GM08714 (cell line): ENCODE measurements around the gene NUPR2.
A peak's percentile ranks its signal among the peaks of the same experiment; 100 is the strongest.
"Not testable (repeated sequence)": the region's sequence is repeated elsewhere in the genome, so short reads cannot be mapped to it uniquely, and the experiment has no call there.

Source experiments
- H3K4me3 ChIP-seq: fragments of 200-500 bp; sonication (Bioruptor generic); 2 replicates; pipeline ENCODE4 v1.5.1; 2014; ENCODE audit warnings: mild to moderate bottlenecking, low read length, inconsistent platforms
- ZNF274 ChIP-seq: IDR thresholded peaks from 2 replicates; pipeline ENCODE4 v1.6.1; 2012; ENCODE audit warnings: mild to moderate bottlenecking, low read depth, low read length

NUPR2 gene, protein sequence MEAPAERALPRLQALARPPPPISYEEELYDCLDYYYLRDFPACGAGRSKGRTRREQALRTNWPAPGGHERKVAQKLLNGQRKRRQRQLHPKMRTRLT

DNA sequence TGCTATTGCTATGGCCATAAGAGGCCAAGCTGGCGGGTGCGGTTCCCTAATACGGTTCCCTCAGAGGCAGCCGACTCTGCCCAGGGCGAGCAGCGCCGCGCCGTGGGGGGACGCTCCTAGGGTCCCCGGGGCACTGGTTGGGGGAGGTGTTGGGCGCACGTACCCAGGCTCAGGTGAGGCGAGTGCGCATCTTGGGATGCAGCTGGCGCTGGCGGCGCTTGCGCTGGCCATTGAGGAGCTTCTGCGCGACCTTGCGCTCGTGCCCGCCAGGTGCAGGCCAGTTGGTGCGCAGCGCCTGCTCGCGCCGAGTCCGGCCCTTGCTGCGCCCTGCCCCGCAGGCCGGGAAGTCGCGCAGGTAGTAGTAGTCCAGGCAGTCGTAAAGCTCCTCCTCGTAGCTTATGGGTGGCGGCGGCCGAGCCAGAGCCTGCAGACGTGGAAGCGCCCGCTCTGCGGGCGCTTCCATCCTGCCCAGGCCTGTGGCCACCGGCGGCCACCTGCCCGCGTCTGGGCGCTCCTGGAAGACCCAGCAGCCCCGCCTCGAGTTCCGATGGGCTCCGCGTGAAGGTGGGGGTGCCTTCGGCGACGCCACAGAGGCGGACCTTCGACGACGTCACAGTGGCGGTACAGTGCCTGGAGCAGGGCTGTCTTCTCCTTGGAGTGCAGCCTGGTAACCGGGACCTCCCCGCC is at the start of gene NUPR2:
TSS of gene NUPR2 (minus strand) at position 566 of the 687 bp plus-strand sequence. CDS start at position 463, 103 bp downstream.
- no peak for TF ChIP-seq ZNF274
- H3K4me3 ChIP-seq: no peak within 1 kb of the TSS

DNA sequence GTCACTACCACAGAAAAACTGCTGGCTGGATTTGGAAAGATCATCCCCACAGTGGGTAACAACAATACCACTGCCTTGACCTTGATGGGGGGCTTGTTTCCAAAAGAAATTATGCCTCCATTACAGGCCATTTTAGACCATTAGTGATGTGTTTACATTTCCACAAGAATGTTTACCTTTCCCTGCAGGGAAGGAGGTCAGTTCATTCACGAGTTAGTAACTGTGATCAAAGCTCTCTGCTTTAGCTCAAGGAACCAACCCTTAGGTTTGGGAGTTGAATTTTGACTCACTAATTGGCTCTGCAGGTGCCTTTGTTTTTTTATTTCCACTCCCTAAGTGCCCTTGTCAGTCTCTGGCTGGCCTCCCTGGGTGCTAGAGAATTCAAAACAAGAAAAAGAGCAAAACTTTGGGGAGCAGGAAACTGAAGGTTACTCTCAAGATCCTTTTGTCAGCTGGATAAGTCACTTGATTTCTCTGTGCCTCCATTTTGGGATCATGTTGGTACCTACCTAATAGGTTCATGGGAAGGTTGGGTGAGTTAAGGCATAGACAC is 41.1 kb upstream of the NUPR2 start:
- TF ChIP-seq ZNF274: no peak

DNA sequence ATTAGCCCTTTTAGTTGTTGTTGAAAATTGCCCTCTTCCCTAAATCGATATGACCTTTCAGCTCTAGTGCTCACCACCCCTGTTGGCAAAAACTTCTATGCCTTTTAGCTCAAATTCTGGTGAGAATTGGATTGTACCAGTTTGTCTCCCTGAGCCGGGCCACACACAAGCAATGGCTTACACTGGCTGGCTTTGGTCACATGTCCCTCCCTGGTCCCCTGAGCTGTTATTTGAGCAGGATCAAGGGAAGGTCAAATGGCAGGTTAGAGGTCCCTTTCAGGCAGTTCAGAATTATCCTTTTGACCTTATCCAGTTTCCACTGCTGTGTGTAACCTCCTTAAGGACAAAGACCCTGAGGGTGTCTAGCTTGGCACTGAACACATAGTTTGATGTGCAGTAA is 14.8 kb upstream of the NUPR2 start:
- not testable (repeated sequence) for H3K4me3 ChIP-seq

More for the DNA sequence above, 41.1 kb upstream of the NUPR2 start:
- no peak overlapping the region for H3K4me3 ChIP-seq

DNA sequence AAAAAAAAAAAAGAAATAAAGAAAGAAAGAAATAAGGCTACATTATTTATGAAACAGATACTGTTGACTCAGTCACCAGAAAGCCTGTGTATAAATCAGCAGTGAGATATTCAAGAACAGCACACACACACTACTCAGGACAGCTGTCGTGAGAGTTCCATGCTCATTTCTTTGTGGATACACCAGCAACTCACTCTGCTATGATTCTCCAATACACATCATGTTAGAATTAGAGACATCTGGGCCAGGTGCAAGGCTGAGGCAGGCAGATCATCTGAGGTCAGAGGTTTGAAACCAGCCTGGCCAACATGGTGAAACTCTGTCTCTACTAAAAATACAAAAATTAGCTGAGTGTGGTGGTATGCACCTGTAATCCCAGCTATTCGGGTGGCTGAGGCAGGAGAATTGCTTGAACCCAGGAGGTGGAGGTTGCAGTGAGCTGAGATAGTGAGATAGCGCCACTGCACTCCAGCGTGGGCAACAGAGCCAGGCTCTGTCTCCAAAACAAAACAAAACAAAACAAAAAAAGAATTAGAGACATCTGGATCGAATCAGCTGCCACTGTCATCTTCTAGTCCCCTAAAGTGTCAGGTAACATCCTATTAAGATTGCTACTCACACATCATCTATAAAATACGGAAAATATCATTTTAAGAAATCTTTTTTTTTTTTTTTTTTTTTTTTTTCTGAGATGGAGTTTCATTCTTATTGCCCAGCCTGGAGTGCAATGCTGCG is 11.2 kb upstream of the NUPR2 start:
- H3K4me3 ChIP-seq: no peak overlapping the region
- TF ChIP-seq ZNF274: no peak

DNA sequence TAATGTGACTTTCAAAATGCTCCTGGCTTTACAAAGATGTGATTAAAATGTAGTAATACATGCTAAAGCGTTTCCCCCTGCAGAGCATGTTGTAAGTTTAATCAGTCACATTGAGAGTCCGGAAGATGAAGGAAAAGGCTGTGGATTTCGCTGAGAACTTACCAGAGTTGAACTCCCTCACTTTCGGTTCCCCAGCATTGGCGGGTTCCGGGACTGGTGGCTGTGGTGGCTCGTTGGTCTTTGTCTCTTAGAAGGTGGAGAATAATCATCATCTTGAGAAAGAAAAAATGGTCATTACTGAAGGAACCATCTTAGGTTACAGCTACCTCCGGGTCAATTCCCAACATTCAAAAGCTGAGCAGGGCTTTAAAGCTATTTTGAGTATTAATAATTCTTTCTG is 9.6 kb upstream of the NUPR2 start:
- H3K4me3 ChIP-seq: no peak overlapping the region
- no peak for TF ChIP-seq ZNF274

DNA sequence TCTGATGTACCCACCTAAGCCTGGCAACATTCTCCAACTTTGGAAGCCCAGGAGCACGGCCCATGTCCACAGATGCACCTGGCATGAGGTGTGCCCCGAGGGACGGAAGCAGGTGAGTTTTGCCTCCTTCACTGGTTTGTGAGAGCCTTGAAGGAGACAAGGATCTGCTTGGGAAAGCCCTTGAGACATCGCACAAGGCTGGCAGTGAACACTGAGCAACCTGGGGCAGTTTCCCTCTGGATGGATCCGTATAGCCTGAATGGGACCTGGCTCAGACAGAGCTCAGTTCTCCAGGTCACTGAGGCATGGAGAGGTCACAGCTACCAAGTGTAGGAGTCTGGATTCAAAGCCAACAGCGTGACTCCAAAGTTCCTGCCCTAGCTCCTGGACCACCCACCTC is 8.8 kb upstream of the NUPR2 start:
- TF ChIP-seq ZNF274: no peak
- H3K4me3 ChIP-seq: no peak overlapping the region

DNA sequence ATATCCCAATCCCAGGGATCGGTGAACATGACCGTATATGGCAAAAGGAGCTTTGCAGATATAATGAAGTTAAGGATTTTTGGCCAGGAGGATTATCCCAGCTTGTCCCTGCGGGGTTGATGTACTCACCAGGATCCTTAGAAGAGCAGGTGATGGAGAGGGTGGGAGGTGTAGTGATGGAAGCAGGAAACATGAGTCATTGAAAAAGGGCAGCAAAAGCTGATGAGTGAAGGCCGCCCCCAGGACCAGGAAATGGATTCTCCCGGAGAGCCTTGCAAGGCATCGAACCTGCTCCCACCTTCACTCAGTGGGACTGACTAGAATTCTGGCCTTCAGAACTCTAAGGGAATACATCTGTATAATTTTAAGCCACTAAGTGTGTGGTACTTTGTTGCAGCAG is 5.2 kb upstream of the NUPR2 start:
- no peak for TF ChIP-seq ZNF274
- no peak overlapping the region for H3K4me3 ChIP-seq

DNA sequence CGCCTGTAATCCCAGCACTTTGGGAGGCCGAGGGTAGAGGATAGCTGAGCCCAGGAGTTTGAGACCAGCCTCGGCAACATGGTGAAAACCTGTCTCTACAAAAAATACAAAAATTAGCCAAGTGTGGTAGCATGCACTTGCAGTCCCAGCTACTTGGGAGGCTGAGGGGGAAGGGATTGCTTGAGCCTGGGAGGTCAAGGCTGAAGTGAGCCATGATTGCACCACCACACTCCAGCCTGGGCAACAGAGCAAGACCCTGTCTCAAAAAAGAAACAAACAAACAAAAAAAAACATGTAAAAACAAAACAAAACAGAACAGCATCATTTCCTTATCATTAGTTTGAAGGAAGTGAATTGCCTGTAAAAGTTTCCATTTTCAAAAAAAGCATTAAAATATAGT is 4.0 kb downstream of the NUPR2 start:
- not testable (repeated sequence) for H3K4me3 ChIP-seq

DNA sequence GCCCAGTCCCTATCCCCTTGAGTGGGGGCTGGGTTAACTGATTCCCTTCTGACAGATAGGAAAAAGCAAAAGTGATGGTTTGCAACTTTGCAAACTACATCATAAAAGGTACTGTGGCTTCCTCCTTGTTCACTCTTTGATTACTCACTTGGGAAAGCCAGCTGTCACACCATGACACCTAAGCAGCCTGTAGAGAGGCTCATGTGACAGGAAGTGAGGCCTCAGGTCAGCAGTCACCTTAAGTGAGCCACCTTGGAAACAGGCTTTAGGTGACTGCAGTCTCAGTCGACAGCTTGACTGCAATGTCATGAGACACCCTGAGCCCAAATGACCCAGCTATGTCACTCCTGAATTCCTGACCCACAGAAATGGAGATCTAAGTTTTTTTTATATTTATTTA is 5.6 kb downstream of the NUPR2 start:
- no peak for TF ChIP-seq ZNF274
- no peak overlapping the region for H3K4me3 ChIP-seq

DNA sequence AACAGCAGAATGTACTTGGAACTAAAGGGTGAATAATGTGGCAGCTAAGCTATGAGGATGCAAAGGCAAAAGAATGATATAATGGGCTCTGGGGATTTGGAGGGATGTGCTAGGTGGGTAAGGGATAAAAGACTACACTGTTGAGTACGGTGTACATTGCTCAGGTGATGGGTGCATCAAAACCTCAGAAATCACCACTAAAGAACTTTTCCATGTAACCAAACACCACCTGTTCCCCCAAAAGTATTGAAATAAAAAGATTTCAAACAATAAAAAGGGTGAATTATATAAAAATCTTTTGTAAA is 8.3 kb downstream of the NUPR2 start:
- H3K4me3 ChIP-seq: no peak overlapping the region
- no peak for TF ChIP-seq ZNF274

DNA sequence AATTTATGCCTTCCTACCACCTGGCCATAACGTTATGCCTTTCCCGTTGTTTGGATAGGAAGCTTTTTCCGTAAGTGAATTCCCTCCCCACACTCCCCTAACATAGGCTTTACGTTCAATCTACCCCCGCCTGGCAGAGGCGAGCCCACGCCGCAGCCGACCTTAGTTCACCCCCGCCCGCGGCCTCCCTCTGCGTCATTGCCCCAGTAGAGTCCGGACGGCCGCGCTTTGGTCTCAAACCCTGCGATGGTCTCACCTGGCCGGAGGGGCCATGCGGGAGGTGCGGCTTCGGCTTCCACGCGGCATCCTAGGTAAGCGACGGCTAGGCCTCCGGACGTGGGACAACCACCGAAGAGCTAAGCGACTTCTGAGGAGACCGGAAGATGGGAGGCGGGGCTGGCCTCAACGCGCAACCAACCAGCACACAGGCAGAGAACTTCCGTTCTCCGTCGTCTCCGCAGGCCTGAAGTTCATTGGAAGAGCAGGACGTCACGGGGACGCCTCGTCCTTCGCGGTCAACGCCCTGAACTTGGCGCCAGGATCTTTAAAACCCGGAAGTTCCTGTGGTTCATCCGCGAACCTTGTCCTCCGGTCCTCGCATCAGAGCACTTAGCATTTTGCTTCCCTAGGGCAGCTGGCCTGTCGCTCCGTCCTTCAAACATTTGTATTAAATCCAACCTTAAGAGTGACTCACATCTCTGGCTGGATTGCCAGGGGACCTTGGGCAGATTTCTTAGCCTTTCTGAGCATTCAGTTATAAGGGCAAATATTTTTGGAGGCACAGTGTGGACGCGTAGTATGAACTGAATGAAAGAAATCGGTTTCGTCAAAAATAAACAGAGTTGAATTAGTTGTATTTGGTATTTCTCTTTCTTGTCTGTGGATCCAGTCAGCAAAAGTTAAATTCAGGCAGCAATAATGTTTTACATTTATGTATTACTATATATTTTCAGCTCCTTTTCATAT is 9.8 kb downstream of the NUPR2 start, which contains the start of gene CHCHD2:
TSS of gene CHCHD2 (minus strand) at position 369 of the 966 bp plus-strand sequence. CDS start at position 306, 63 bp downstream.
- TF ChIP-seq ZNF274: no peak
- peak within 1 kb of the TSS; percentile 97 for H3K4me3 ChIP-seq

DNA sequence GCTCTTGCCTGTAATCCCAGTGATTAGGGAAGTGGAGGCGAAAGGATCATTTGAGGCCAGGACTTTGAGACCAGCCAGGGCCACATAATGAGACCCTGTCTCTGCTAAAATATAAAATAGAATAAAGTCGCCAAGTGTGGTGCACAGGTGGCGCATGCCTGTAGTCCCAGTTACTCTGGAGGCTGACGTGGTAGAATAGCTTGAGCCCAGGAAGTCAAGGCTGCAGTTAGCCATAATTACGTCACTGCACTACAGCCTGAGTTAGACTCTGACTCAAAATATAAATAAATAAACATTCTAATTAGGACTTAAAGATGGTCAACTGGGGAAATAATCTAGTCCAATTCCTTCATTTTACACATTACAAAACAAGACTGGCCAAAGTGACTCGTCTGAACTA is 10.7 kb downstream of the NUPR2 start:
- peak overlapping the region; percentile 97 for H3K4me3 ChIP-seq
- TF ChIP-seq ZNF274: no peak

DNA sequence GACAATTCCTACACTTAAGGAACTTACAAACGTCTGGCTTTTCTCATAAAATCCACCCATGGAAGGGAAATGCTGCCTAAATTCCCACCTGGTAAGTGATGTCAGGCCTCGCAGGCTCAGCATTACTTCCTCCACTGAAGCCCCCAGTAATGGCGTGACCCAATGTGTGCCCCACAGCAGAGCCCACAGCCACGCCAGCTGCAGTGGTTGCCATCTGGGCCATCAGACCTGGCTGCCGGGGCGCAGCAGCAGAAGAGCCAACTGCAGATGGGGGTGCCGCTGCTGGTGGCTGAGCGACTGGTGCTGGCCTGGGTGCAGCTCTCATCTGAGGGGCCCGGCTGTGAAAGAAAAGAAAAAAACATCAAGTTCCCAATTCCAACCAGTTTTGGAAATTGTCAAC is 12.1 kb downstream of the NUPR2 start:
- not testable (repeated sequence) for H3K4me3 ChIP-seq

DNA sequence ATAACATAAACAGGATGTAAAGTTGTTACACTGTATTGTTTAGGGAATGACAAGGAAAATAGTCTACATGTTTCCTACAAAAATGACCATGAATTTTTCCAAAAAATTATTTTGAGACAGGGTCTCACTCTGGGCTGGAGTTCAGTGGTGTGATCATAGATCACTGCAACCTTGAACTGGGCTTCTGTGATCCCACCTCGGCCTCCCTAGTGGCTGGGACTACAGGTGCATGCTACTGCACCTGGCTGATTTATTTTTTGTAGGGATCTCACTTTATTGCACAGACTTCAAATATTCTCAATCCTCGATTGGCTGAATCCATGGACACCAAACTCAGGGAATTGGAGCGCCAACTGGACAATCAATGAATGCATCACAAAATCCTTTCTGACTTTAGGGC is 16.6 kb downstream of the NUPR2 start:
- no peak overlapping the region for H3K4me3 ChIP-seq
- TF ChIP-seq ZNF274: no peak

DNA sequence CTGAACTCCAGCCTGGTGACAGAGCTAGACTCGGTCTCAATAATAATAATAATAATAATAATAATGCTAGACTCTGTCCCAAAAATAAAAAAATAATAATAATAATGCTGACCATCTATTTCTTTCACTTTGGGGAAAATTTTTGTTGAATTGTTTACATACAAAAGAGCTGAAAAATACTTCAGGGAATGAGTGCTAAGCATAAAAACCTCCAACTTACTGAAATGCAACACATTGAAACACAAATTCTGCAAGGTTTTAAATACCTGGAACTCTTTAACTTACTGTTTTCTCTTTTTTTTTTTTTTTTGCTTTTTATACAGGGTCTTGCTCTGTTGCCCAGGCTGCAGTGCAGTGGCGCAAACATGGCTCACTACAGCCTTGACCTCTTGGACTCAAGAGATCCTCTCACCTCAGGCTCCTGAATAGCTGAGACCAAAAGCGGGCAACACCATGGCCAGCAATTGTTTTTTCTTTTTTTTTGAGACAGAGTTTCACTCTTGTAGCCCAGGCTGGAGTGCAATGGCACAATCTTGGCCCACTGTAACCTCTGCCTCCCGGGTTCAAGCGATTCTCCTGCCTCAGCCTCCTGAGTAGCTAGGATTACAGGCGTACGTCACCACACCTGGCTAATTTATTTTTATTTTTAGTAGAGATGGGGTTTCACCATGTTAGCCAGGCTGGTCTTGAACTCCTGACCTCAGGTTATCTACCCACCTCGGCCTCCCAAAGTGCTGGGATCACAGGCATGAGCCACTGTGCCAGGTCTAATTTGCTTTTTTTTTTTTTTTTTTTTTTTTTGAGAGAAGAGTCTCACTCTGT is 17.8 kb downstream of the NUPR2 start:
- H3K4me3 ChIP-seq: not testable (repeated sequence)
